HAP-1 (cell line): ENCODE data around the gene CDK2.

Experiments
- DNase-seq, 2 experiments: peaks; one replicate each; pipeline ENCODE4 v3.0.0-alpha.2; 2016 to 2020; ENCODE audit warnings: low spot score in 2 of 2
- H3K27me3 ChIP-seq: fragments of 250-450 bp; sonication (Bioruptor Pico); 2 replicates; pipeline ENCODE4 v1.5.1; 2020; ENCODE audit warnings: low read depth, mild to moderate bottlenecking, moderate library complexity
- H3K36me3 ChIP-seq: fragments of 250-450 bp; sonication (Bioruptor Pico); replicated peaks from 2 replicates; pipeline ENCODE4 v1.5.1; 2020; ENCODE audit warnings: mild to moderate bottlenecking
- H3K4me1 ChIP-seq: fragments of 250-450 bp; sonication (Bioruptor Pico); 2 replicates; pipeline ENCODE4 v1.5.1; 2020; ENCODE audit warnings: mild to moderate bottlenecking
- H3K4me3 ChIP-seq: fragments of 250-450 bp; sonication (Bioruptor Pico); 2 replicates; pipeline ENCODE4 v1.5.1; 2020; ENCODE audit warnings: mild to moderate bottlenecking, moderate library complexity
- H3K9me3 ChIP-seq: fragments of 250-450 bp; sonication (Bioruptor Pico); 2 replicates; pipeline ENCODE4 v1.5.1; 2020; ENCODE audit warnings: mild to moderate bottlenecking, moderate library complexity
- in situ Hi-C: fragments of 300-500 bp; cut with MboI; formaldehyde crosslinking; loops from 3 replicates; pipeline ENCODE4 v1.14.3; 2020; ENCODE audit warnings: low sequenced_read_pairs, inconsistent platforms, mixed read lengths

Gene CDK2

DNA sequence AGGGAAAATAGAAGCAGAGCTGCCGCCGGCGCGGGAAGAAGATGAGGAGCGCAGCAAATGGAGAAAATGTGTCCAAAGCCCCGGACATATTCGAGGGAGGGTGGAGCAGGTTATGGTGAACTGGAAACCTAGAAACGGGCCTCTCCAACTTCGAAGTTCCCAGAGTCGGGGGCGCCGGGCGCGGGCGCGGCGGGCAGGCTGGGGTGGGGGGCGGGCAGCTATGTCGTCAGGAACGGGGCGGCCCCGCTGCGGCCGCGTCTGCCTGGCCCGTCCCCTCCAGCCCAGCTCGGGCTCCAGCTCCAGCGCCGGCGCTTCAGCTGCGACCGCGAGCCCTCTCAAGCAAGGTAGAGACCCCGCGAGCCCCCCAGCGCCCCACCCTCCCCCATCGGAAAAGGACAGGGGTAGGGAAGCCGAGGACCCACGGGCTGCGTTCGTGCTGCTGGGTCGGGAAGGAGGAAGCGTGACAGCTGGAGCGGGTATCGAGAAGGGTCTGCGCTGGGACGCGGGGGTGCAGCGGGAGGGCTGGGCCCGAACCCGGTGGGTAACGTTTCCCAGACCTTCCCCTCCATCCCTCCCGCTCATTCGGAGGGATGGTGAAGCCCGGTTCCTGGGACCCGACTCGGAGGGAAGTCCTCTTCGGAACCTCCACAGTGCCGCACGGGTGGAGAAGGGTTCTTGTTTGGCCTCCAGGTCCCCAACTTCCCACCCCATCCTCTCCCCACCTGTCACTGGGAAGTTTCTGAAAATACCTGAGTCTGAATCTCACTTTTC lies 34.7 kb upstream of the CDK2 start:
- in situ Hi-C loops = no loop called here
- no peaks in the 10 kb centered on the region for H3K27me3 ChIP-seq
- H3K9me3 ChIP-seq = no peaks in the 10 kb centered on the region
- DNase-seq = peak; percentile 49 to 64
- H3K36me3 ChIP-seq = no peaks in the 10 kb centered on the region; the same call in 1 of the 2 replicates
- peak overlapping the region; percentile 42 for H3K4me3 ChIP-seq
- peaks cover 26% of the 10 kb centered on the region for H3K4me1 ChIP-seq

DNA sequence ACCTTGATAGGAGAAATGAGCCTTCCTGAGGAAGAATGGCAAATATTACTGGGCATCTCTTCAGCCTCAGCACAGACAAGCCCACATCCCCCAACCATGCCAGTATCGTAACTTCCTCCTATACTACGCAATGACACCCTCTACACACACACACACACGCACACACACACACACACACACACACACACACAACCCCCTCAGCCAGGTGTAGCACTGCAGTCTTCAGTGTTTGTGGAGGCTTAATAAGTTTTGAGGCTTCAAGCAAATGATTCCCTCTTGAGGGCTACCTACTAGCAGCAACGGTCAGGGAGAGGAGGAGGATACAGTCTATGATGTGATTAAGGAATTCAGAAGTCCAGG lies 34.1 kb upstream of the CDK2 start:
- Histone ChIP-seq H3K4me3 (peak overlapping the region; percentile 42), H3K4me1 (peaks cover 26% of the 10 kb centered on the region), H3K27me3 (no peaks in the 10 kb centered on the region), H3K36me3 (no peaks in the 10 kb centered on the region; the same call in 1 of the 2 replicates), H3K9me3 (no peaks in the 10 kb centered on the region)
- in situ Hi-C loops = no loop called here
- DNase-seq = no peak

DNA sequence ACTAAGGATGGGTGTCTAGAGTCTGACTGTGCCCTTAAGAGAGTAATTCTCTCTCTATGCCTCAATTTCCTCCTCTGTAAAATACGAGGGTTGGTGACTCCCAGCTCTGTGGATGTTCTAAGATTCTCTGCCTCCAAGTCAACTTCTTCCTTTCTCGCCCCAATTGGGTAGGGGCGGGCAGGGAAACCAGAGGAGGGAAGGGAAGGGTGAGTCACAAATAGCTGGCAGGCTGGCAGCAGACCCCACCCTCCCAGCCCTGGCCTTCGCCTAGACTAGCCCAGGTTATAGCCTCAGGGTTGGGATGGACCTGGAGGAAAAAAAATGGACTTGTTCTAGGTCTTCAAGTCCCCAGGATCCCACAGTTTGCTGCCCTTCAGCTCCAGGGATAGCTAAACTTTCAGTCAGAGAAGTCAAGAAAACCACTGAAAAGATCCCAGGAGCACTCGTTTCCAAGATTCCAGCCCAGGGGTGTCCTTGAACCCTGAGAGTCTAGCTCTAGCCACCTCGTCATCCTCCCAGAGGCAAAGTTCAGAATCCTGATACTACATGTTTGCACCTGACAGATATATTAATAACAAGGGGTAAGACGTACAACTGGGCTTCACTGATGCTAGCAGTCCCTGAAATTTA lies 33.3 kb upstream of the CDK2 start:
- H3K27me3 ChIP-seq = no peaks in the 10 kb centered on the region
- peaks cover 23% of the 10 kb centered on the region for H3K4me1 ChIP-seq
- DNase-seq = no peak
- in situ Hi-C loops = no loop called here
- H3K36me3 ChIP-seq = no peaks in the 10 kb centered on the region; the same call in 1 of the 2 replicates
- H3K9me3 ChIP-seq = no peaks in the 10 kb centered on the region
- H3K4me3 ChIP-seq = peak overlapping the region; percentile 42; the same call in 1 of the 2 replicates

DNA sequence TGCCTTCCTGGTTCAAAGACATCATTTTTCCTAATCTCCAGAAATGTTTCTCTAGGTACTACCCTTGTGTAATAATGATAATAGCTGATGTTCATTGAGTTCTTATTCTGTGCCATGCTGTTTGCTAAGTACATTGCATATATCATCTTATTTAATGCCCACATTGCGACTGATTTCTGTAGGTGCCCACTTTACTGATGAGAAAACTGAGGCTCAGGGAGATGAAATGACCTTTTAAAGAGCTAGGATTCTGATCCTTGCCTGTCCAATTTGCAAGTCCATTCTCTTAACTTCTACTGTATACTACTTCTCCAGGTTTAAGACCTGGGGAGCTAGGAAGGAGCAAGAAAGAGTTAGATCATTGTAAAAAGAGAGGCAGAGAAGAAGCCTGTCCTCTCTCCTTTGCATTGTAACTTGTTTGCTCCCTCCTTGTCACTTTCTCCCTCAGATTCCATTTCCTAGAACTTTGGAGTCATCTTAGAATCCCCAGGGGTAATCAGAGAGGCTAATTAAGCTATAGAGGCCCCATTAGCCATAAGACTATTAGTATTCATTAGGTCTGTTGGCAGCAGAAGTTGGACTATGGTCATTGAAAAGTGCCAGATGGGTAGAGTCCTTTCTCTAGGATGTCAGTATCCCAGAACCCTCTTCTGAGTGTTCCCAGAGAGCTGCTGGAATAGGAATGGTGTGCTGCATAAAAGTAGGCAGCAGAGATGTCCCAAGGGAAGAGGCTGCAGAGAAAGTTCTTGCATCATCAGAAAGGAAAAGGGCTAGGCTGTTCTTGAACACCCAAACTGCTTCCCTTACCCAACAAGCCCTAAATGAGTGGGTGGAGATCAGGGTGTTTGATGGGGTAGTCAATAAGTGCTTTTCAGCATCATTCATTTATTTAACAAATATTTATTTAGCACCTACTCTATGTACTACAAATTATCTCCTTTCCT lies 32.6 kb upstream of the CDK2 start:
- Histone ChIP-seq H3K4me3 (no peak overlapping the region), H3K9me3 (no peaks in the 10 kb centered on the region), H3K36me3 (no peaks in the 10 kb centered on the region; the same call in 1 of the 2 replicates), H3K4me1 (peaks cover 18% of the 10 kb centered on the region), H3K27me3 (no peaks in the 10 kb centered on the region)
- in situ Hi-C loops = no loop called here
- no peak for DNase-seq

DNA sequence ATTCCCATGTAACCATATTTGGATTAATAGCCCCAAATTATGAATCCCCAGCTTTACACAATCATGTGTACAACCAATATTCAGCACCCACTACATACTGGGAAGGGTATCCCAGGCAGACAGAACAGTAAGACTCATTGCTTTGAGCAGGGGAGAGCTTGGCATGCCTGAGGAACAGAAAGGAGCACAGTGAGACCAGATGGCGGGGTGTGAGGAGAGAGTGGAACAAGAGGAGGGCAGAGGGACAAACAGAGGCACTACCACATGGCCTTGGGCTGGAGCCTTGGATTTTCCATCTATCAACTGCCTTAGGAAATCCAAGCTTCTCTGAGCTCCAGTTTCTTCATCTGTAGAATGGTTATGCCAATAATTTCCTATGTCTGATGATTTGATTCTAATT lies 31.9 kb upstream of the CDK2 start:
- Histone ChIP-seq H3K27me3 (no peaks in the 10 kb centered on the region), H3K36me3 (no peaks in the 10 kb centered on the region; the same call in 1 of the 2 replicates), H3K4me1 (peaks cover 16% of the 10 kb centered on the region), H3K9me3 (no peaks in the 10 kb centered on the region), H3K4me3 (no peak overlapping the region)
- no peak for DNase-seq
- in situ Hi-C loops = no loop called here

DNA sequence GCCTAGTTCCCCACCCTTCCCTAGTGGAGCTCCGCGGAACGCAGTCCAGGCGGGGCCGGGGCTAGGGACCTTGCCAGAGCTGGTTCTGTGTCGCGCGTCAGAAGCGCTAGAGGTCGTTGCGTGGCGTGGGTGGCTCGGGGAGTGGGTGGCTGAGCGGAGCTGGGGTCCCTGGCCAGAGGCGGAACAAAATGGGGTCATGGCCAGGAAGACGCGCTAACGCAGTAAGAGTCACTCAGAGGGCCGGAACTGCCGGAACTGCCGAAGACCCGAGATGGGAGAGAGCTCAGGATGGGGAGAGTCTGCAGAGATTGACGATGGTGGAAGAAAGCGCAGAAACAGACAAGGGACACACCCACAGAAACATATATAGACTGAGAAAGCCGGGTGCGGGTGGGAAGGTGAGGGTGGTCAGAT lies 30.9 kb upstream of the CDK2 start:
- no peaks in the 10 kb centered on the region for H3K27me3 ChIP-seq
- in situ Hi-C loops = no loop called here
- DNase-seq = no peak
- no peak overlapping the region for H3K4me3 ChIP-seq
- no peaks in the 10 kb centered on the region for H3K9me3 ChIP-seq
- no peaks in the 10 kb centered on the region; the same call in 1 of the 2 replicates for H3K36me3 ChIP-seq
- peaks cover 12% of the 10 kb centered on the region for H3K4me1 ChIP-seq

DNA sequence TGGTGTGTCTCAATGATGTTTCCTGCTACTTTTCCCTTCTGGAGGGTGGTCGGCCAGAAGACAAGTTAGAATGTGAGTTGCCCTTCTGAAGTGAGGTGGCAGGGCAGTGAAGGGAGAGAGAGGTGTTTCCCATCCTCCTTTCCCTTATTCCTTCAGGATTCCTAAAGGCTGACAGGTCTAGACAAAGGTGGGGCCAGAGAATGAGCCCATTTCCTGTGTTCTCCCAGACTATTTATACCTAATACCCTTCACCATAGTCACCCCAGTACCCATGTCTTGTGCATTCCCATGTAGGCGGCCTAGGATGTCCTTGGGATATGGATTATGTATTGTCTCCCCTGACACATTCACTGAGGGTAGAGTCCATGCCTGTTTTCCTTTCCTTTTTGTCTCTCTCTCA lies 28.6 kb upstream of the CDK2 start:
- Histone ChIP-seq H3K4me3 (no peak overlapping the region), H3K9me3 (no peaks in the 10 kb centered on the region), H3K36me3 (no peaks in the 10 kb centered on the region; the same call in 1 of the 2 replicates), H3K4me1 (peaks cover 3% of the 10 kb centered on the region), H3K27me3 (no peaks in the 10 kb centered on the region)
- in situ Hi-C loops = no loop called here
- DNase-seq = no peak

DNA sequence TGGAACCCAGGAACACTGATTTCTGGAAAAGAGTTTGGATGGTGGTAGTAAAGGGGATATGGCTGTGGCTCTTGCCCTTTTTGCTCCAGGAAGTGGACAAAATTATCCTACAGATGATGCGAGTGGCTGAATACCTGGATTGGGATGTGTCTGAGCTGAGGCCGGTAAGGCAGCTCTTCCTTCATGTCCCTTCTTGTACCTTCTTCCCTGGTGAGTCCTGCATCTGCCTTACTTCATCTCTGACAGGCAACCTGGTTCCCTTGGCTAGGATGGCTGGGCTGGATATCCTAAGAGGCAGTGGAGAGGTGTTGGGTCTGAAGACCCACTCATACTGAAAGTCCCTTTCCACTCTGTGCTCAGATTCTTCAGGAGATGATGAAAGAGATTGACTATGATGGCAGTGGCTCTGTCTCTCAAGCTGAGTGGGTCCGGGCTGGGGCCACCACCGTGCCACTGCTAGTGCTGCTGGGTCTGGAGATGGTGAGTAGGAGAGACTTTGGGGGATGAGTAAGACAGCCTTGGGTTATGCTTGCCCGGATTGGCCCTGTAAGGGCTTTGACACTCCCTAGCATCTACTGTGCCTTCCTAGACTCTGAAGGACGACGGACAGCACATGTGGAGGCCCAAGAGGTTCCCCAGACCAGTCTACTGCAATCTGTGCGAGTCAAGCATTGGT lies 27.7 kb upstream of the CDK2 start:
- H3K4me3 ChIP-seq = no peak overlapping the region
- H3K4me1 ChIP-seq = peaks cover 3% of the 10 kb centered on the region
- no peak for DNase-seq
- in situ Hi-C loops = no loop called here
- no peaks in the 10 kb centered on the region for H3K9me3 ChIP-seq
- H3K36me3 ChIP-seq = no peaks in the 10 kb centered on the region; the same call in 1 of the 2 replicates
- no peaks in the 10 kb centered on the region for H3K27me3 ChIP-seq

DNA sequence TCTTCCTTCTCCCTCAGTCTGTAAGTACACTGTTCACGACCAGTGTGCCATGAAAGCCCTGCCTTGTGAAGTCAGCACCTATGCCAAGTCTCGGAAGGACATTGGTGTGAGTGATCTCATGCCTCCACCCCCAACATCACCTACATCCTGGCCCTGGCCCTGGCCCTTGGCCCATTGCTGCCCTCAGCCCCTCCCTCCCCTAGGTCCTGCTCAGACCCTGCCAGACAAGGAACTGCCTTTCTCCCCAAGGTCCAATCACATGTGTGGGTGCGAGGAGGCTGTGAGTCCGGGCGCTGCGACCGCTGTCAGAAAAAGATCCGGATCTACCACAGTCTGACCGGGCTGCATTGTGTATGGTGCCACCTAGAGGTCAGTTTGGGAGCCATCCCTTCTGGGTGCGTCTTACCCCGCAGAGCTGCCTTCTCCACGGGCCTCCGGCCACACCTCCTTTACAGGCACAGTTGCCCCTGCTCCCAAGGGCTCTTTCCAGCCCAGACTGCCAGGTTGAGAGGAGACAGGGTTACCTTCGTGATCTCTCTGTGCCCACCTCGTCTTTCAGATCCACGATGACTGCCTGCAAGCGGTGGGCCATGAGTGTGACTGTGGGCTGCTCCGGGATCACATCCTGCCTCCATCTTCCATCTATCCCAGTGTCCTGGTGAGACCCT lies 26.4 kb upstream of the CDK2 start:
- Histone ChIP-seq H3K4me3 (no peak overlapping the region), H3K27me3 (no peaks in the 10 kb centered on the region), H3K4me1 (peaks cover 3% of the 10 kb centered on the region), H3K9me3 (no peaks in the 10 kb centered on the region), H3K36me3 (no peaks in the 10 kb centered on the region; the same call in 1 of the 2 replicates)
- peak; percentile 78 to 91 for DNase-seq
- in situ Hi-C loops = no loop called here

DNA sequence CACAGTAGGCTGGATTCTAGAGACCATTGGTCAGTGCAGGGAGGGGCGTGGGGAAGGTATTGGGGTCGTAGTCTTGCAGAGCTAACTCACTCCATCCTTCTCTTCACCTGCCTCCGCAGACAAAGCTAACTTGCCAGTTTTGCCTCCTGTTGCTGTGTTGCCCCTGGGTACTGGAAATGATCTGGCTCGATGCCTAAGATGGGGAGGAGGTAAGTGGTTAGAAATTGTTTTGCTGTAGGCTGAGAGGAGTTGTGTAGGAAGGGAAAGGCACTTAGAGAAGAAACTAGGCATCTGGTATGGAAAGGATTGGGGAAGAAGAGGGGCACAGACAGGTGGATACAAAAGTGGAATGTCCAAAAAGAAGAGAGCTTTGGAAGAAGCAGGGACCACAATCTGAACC lies 24.6 kb upstream of the CDK2 start:
- in situ Hi-C loops = no loop called here
- H3K4me3 ChIP-seq = no peak overlapping the region
- H3K4me1 ChIP-seq = peaks cover 3% of the 10 kb centered on the region
- H3K9me3 ChIP-seq = no peaks in the 10 kb centered on the region
- no peaks in the 10 kb centered on the region; the same call in 1 of the 2 replicates for H3K36me3 ChIP-seq
- H3K27me3 ChIP-seq = no peaks in the 10 kb centered on the region
- no peak for DNase-seq

DNA sequence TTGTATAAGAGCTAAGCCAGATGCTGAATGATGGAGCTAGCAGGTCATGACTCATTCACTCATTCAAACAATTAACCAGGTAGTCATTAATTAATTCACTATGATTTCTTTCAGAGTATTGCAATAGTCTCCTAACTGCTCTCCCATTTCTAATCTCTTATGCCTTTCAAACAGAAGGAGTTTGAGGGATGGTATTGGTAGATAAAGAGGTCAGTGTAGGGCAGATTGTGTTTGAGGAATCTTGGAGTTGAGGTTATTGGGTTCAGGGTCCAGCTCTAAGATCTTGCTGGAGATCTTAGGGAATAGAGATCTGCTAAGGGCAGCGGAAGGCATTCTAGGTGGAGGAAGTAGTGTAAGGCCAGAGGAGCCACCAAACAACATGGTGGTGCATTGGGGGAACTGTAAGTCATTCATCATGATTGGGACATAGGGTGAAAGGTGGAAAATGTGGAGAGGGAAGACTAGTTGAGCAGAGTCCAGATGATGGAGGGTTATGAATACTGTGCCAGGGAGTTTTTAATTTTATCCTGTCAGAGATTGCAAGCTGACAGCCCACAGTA lies 24.0 kb upstream of the CDK2 start:
- in situ Hi-C loops = no loop called here
- no peak overlapping the region for H3K4me3 ChIP-seq
- no peaks in the 10 kb centered on the region; the same call in 1 of the 2 replicates for H3K36me3 ChIP-seq
- no peaks in the 10 kb centered on the region for H3K27me3 ChIP-seq
- DNase-seq = no peak
- peaks cover 3% of the 10 kb centered on the region for H3K4me1 ChIP-seq
- no peaks in the 10 kb centered on the region for H3K9me3 ChIP-seq

DNA sequence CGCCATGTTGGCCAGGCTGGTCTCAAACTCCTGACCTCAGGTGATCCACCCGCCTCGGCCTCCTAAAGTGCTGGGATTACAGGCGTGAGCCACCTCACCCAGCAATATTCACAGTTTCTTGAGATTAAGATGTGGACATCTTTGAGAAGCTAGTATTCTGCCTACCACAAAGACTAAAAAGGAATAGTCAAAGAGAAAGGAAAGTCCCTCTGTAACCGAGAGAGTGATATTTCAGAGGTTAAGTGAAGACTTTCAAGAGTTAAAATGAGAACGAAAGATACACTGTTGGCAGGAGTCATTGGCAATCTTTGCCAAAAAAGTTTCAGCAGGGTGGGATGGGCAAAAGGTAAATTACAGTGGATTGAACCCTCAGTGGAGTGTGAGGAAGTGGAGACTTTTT lies 20.1 kb upstream of the CDK2 start:
- Histone ChIP-seq H3K4me1 (no peaks in the 10 kb centered on the region), H3K27me3 (no peaks in the 10 kb centered on the region), H3K36me3 (no peaks in the 10 kb centered on the region), H3K9me3 (no peaks in the 10 kb centered on the region), H3K4me3 (no peak overlapping the region)
- in situ Hi-C loops = no loop called here
- no peak for DNase-seq
